Stimulated activated CD8-positive, alpha-beta memory T cell treated with anti-CD3 and anti-CD28 coated beads, Interleukin-15, amount 100 ng/mL, for 48 hours (primary cell): ENCODE measurements around the gene PRR5L.
"Not testable (repeated sequence)": the region's sequence is repeated elsewhere in the genome, so short reads cannot be mapped to it uniquely, and the experiment has no call there.

Experiments
- DNase-seq, 2 donors: peaks; one replicate each; pipeline ENCODE4 v3.0.0-alpha.2; 2020; ENCODE audit warnings: low read depth in 2 of 2

Gene PRR5L

GRCh38 chr11:36281850-36282249, 14.2 kb upstream of the PRR5L start:
- no peak for DNase-seq

GRCh38 chr11:36282926-36283325, 13.2 kb upstream of the PRR5L start:
- DNase-seq: no peak

GRCh38 chr11:36288442-36289225, 7.5 kb upstream of the PRR5L start:
- no peak for DNase-seq

- peak; percentile 93 for DNase-seq
Measured at GRCh38 chr11:36289226-36289852, 6.7 kb upstream of the PRR5L start, which contains the start of gene COMMD9. Gene COMMD9, minus strand, starts transcription at chr11:36289424. Its CDS starts 12 bp downstream, at chr11:36289412.

GRCh38 chr11:36292311-36292722, 3.8 kb upstream of the PRR5L start:
- no peak for DNase-seq

GRCh38 chr11:36296884-36297543, 926 bp downstream of the PRR5L start:
- DNase-seq: no peak

- no peak for DNase-seq
Measured at GRCh38 chr11:36300650-36301049, 4.6 kb downstream of the PRR5L start.

GRCh38 chr11:36304351-36304750, 8.3 kb downstream of the PRR5L start:
- DNase-seq: no peak

- no peak for DNase-seq
Measured at GRCh38 chr11:36305047-36305446, 9.0 kb downstream of the PRR5L start.

- DNase-seq: no peak
Measured at GRCh38 chr11:36306888-36307287, 10.8 kb downstream of the PRR5L start.

GRCh38 chr11:36308577-36308976, 12.5 kb downstream of the PRR5L start:
- no peak for DNase-seq

- no peak for DNase-seq
Measured at GRCh38 chr11:36309779-36310178, 13.7 kb downstream of the PRR5L start.

- DNase-seq: no peak
Measured at GRCh38 chr11:36311926-36312595, 16.0 kb downstream of the PRR5L start.

GRCh38 chr11:36312611-36313472, 16.8 kb downstream of the PRR5L start:
- no peak for DNase-seq

GRCh38 chr11:36313750-36314433, 17.8 kb downstream of the PRR5L start:
- no peak for DNase-seq

- DNase-seq: no peak
Measured at GRCh38 chr11:36314434-36314767, 18.3 kb downstream of the PRR5L start.

GRCh38 chr11:36316049-36316448, 20.0 kb downstream of the PRR5L start:
- no peak for DNase-seq

- DNase-seq: no peak
Measured at GRCh38 chr11:36317992-36318391, 21.9 kb downstream of the PRR5L start.

GRCh38 chr11:36324956-36325355, 28.9 kb downstream of the PRR5L start:
- DNase-seq: not testable (repeated sequence)

GRCh38 chr11:36325403-36325802, 29.3 kb downstream of the PRR5L start:
- DNase-seq: not testable (repeated sequence)
